OCI-LY1 (cell line): ENCODE measurements around the gene PKN1.

Source experiments
- CTCF ChIP-seq: fragments of 200-600 bp; sonication (generic), shearing (Covaris generic); IDR thresholded peaks from 2 replicates; pipeline ENCODE4 v1.5.1; 2017; ENCODE audit warnings: mild to moderate bottlenecking, antibody characterized with exemption, low read length, moderate library complexity, mixed read lengths
- EZH2 ChIP-seq: fragments of 200-600 bp; sonication (generic), shearing (Covaris generic); IDR thresholded peaks from 2 replicates; pipeline ENCODE4 v1.8.0; 2017; ENCODE audit warnings: borderline replicate concordance, mixed run types, mild to moderate bottlenecking, antibody characterized with exemption, low read length, moderate library complexity, mixed read lengths

GRCh38 chr19:14496029-14496833 lies 63.1 kb downstream of the PKN1 start, which contains the start of gene GIPC1:
- TF ChIP-seq CTCF (no peak), EZH2 (no peak)
